ENCODE results near the gene IPO13.

IPO13 gene

DNA sequence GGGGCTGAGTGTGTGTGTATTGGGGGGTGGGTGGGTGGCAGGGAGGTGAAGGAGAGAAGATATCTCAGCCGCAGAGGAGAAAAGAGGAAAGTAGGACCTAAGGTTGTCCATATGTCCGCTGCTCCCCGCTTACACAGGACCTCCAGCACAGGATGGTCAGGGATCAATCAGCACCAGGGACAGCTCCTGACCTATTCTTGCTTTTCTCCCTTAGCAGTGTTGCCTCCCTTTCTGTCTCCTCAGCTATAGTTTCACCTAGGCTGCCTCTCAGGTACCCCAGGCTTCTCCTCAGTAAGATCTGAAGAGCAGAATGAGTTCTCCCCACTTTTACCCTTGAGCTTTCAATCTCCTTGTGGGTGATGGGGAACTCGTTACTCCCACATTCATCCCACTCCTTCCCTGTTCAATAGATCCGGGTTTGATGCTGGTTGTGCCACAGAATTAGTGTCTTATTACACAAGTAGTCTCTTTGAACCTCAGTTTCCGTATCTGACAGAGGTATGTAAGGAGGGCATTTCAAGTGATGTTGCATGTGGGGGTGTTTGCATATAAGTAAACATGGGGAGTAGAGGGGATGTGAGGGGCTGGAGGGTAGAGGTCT lies 21.7 kb downstream of the IPO13 start:
- 84% methylated on average over 4 to 5 of the region's 6 CpGs for WGBS, 2 experiments (ENCODE audit: insufficient coverage in 2 of 2)
- peaks cover 34% of the 10 kb centered on the region for H3K36me3 ChIP-seq (ENCODE audit: control insufficient read depth, insufficient read depth, low read length)
- no peak overlapping the region for H3K27ac ChIP-seq (ENCODE audit: low read depth, low read length, severe bottlenecking)
- H3K4me3 ChIP-seq (ENCODE audit: extremely low read depth, insufficient read depth, low read length, poor library complexity, severe bottlenecking), result no peak overlapping the region
- H3K9me3 ChIP-seq (ENCODE audit: control insufficient read depth, low read length), result no peaks in the 10 kb centered on the region
- peaks cover 7% of the 10 kb centered on the region for H3K4me1 ChIP-seq (ENCODE audit: control insufficient read depth, insufficient read depth, low read length, poor library complexity, severe bottlenecking)

DNA sequence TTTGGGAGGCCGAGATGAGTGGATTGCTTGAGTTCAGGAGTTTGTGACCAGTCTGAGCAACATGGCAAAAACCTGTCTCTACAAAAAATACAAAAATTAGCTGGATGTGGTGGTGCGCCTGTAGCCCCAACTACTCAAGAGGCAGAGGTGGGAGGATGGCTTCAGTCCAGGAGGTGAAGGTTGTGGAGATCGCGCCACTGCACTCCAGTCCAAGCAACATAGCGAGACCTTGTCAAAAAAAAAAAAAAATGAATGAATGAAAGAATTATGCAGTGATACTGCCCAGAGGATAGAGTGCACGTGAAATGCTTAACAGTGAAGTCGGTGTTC lies 22.6 kb downstream of the IPO13 start:
- peaks cover 28% of the 10 kb centered on the region for H3K36me3 ChIP-seq (ENCODE audit: control insufficient read depth, insufficient read depth, low read length)
- peaks cover 7% of the 10 kb centered on the region for H3K4me1 ChIP-seq (ENCODE audit: control insufficient read depth, insufficient read depth, low read length, poor library complexity, severe bottlenecking)
- H3K4me3 ChIP-seq (ENCODE audit: extremely low read depth, insufficient read depth, low read length, poor library complexity, severe bottlenecking), result no peak overlapping the region
- no peak overlapping the region for H3K27ac ChIP-seq (ENCODE audit: low read depth, low read length, severe bottlenecking)
- H3K9me3 ChIP-seq (ENCODE audit: control insufficient read depth, low read length), result no peaks in the 10 kb centered on the region
- WGBS, 2 experiments (ENCODE audit: insufficient coverage in 2 of 2), result 49 to 70% methylated on average over 5 to 7 of the region's 7 CpGs

DNA sequence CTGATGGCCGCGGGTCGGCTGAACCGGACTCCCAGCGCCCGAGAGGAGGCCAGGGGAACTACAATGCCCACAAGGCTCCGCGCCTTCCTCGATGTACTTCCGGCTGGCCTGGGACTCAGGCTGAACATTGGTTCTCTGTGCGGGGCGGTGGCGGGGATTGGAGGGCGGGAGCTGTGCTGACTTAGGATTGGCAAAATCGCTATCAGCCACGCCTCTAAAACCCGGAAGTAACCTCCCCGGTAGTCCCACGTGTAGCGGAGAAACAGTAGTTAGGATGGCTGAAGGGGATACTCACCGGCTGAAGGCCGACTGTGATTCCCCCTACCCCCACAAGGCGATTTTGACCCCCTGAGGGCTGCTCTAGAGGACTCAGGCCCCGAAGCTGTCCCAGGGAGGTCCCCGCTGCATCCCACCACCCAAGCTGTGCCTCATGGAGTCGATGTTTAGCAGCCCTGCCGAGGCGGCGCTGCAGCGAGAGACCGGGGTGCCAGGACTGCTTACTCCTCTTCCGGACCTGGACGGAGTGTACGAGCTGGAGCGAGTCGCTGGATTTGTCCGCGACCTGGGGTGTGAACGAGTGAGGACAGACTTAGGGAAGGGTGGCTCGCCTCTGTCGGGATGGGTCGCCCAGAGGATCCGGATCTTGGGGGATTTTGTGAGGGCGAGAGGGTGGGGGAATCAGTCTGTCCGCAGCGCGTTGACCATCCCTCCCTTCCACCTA lies 23.2 kb downstream of the IPO13 start, which contains the start of gene DPH2:
Gene DPH2, plus strand, starts transcription at position 265 of the 721 bp plus-strand sequence. Its CDS starts 166 bp downstream, at position 431.
- Histone ChIP-seq H3K4me1 (ENCODE audit: control insufficient read depth, insufficient read depth, low read length, poor library complexity, severe bottlenecking) (peaks cover 7% of the 10 kb centered on the region), H3K36me3 (ENCODE audit: control insufficient read depth, insufficient read depth, low read length) (peaks cover 28% of the 10 kb centered on the region), H3K9me3 (ENCODE audit: control insufficient read depth, low read length) (no peaks in the 10 kb centered on the region), H3K27ac (ENCODE audit: low read depth, low read length, severe bottlenecking) (no peak within 1 kb of the TSS), H3K4me3 (ENCODE audit: extremely low read depth, insufficient read depth, low read length, poor library complexity, severe bottlenecking) (peak within 1 kb of the TSS; percentile 76)
- WGBS, 2 experiments (ENCODE audit: insufficient coverage in 2 of 2), result 0 to 1% methylated on average over 29 to 36 of the region's 47 CpGs

DNA sequence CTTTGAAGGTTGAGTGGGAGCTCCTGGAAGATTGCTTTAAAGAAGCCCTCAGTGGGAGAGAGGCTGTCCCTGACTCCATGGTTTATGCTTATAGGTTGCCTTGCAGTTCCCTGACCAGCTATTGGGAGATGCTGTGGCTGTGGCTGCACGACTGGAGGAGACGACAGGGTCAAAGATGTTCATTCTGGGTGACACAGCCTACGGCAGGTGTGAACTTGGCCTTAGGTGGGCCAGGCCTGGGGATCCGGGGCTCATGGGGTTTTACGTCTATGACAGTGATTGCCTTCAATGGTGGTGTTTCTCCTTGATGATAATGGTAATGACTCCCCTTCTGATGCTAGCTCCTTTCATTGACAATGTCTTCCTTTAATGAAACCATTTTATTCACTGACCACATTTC lies 23.8 kb downstream of the IPO13 start:
- no peaks in the 10 kb centered on the region for H3K9me3 ChIP-seq (ENCODE audit: control insufficient read depth, low read length)
- peak overlapping the region; percentile 76 for H3K4me3 ChIP-seq (ENCODE audit: extremely low read depth, insufficient read depth, low read length, poor library complexity, severe bottlenecking)
- WGBS, 2 experiments (ENCODE audit: insufficient coverage in 2 of 2), result 28 to 63% methylated on average over 3 to 4 of the region's 5 CpGs
- peaks cover 28% of the 10 kb centered on the region for H3K36me3 ChIP-seq (ENCODE audit: control insufficient read depth, insufficient read depth, low read length)
- H3K27ac ChIP-seq (ENCODE audit: low read depth, low read length, severe bottlenecking), result no peak overlapping the region
- peaks cover 7% of the 10 kb centered on the region for H3K4me1 ChIP-seq (ENCODE audit: control insufficient read depth, insufficient read depth, low read length, poor library complexity, severe bottlenecking)

DNA sequence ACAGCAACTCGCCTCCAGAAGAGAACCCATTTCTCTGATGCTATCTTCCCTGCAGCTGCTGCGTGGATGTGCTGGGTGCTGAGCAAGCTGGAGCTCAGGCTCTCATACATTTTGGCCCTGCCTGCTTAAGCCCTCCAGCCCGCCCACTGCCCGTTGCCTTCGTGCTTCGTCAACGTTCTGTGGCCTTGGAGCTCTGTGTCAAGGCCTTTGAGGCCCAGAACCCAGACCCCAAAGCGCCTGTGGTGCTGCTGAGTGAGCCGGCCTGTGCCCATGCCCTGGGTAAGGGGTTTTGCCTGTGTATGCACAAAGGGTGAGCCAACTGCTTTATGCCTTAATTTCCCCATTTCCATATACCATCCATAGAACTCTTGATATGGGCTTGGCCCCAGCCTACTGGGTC lies 24.2 kb downstream of the IPO13 start:
- Histone ChIP-seq H3K36me3 (ENCODE audit: control insufficient read depth, insufficient read depth, low read length) (peaks cover 28% of the 10 kb centered on the region), H3K4me3 (ENCODE audit: extremely low read depth, insufficient read depth, low read length, poor library complexity, severe bottlenecking) (peak overlapping the region; percentile 76)

DNA sequence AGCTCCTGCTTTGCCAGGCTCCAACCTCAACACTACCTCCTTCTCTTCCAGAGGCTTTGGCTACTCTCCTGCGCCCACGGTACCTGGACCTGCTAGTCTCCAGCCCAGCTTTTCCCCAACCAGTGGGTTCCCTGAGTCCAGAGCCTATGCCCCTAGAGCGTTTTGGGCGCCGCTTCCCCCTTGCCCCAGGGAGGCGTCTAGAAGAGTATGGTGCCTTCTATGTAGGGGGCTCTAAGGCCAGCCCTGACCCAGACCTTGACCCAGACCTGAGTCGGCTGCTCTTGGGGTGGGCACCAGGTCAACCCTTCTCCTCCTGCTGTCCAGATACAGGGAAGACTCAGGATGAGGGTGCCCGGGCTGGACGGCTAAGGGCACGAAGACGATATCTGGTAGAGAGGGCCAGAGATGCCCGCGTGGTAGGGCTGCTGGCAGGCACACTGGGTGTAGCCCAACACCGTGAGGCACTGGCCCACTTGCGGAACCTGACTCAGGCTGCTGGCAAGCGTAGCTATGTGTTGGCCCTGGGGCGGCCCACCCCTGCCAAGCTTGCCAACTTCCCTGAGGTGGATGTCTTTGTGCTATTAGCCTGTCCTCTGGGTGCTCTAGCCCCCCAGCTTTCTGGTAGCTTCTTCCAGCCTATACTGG lies 24.7 kb downstream of the IPO13 start:
- WGBS, 2 experiments (ENCODE audit: insufficient coverage in 2 of 2), result 93% methylated on average over 15 to 17 of the region's 17 CpGs
- H3K9me3 ChIP-seq (ENCODE audit: control insufficient read depth, low read length), result no peaks in the 10 kb centered on the region
- no peak overlapping the region for H3K27ac ChIP-seq (ENCODE audit: low read depth, low read length, severe bottlenecking)
- peaks cover 7% of the 10 kb centered on the region for H3K4me1 ChIP-seq (ENCODE audit: control insufficient read depth, insufficient read depth, low read length, poor library complexity, severe bottlenecking)
- H3K4me3 ChIP-seq (ENCODE audit: extremely low read depth, insufficient read depth, low read length, poor library complexity, severe bottlenecking), result no peak overlapping the region
- peaks cover 32% of the 10 kb centered on the region for H3K36me3 ChIP-seq (ENCODE audit: control insufficient read depth, insufficient read depth, low read length)

More for the DNA sequence above, 24.2 kb downstream of the IPO13 start:
- WGBS, 2 experiments (ENCODE audit: insufficient coverage in 2 of 2), result 92% methylated on average over 7 to 9 of the region's 9 CpGs
- no peaks in the 10 kb centered on the region for H3K9me3 ChIP-seq (ENCODE audit: control insufficient read depth, low read length)
- peaks cover 7% of the 10 kb centered on the region for H3K4me1 ChIP-seq (ENCODE audit: control insufficient read depth, insufficient read depth, low read length, poor library complexity, severe bottlenecking)
- no peak overlapping the region for H3K27ac ChIP-seq (ENCODE audit: low read depth, low read length, severe bottlenecking)

DNA sequence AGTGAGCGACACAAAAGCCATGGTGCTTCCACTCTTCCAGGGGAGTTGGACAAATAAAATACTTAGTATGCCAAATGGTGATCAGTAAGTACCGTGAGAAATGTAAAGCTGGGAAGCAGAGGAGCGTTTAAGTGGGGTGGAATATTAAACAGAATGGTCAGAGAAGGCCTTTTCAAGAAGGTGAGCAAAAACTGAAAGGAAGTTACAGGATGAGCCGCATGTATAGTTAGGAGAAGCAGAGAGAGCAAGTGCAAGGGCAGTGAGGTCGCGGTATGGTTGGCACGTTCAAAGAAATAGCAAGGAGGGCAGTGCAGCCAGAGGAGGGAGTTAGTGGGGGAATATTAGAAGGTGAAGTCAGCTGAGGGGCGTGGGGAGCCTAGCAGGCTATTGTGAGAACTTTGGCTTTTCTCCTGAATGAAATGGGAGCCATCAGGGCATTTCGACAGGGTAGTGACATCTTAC lies 27.3 kb downstream of the IPO13 start:
- Histone ChIP-seq H3K9me3 (ENCODE audit: control insufficient read depth, low read length) (no peaks in the 10 kb centered on the region), H3K27ac (ENCODE audit: low read depth, low read length, severe bottlenecking) (no peak overlapping the region), H3K4me3 (ENCODE audit: extremely low read depth, insufficient read depth, low read length, poor library complexity, severe bottlenecking) (peak overlapping the region; percentile 86), H3K36me3 (ENCODE audit: control insufficient read depth, insufficient read depth, low read length) (peaks cover 45% of the 10 kb centered on the region), H3K4me1 (ENCODE audit: control insufficient read depth, insufficient read depth, low read length, poor library complexity, severe bottlenecking) (peaks cover 14% of the 10 kb centered on the region)
- 39 to 48% methylated on average over 9 of the region's 9 CpGs for WGBS, 2 experiments (ENCODE audit: insufficient coverage in 2 of 2)

DNA sequence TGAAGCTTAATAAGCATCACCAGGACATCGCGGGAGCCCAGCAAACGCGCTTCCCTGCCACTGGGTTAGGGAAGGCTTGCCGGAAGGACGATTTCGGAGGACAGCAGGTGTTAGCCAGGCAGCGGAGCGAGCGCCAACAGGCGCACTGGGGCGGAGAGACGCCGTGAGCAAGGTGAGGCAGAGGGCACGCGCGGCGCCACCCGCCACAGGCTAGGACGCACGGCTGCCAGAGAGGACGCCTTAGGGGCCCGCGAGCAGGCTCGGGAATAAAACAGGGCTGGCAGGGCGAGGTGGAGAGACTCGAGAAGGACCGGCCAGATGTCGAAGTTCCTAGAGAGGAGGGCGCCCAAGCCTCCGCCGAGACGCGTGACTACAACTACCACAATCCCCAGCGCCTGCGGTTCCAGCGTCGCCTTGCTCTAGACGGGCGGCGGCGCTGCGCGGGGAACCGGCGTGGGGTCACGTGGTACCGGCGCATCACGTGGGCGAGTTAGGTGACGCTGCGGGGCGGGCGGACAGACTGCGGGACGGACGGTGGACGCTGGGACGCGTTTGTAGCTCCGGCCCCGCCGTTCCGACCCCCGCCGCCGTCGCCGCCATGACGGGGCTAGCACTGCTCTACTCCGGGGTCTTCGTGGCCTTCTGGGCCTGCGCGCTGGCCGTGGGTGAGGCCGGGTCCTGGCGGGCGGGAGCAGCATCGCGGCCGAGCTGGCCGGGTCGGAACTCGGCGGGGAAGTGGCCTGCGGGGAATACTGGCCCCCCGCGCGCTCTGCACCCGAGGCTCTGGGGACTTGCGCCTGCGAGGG lies 27.9 kb downstream of the IPO13 start, which contains the start of gene ATP6V0B:
Gene ATP6V0B, plus strand, starts transcription at position 518 of the 806 bp plus-strand sequence. Its CDS starts 81 bp downstream, at position 599.
- H3K4me1 ChIP-seq (ENCODE audit: control insufficient read depth, insufficient read depth, low read length, poor library complexity, severe bottlenecking), result peaks cover 14% of the 10 kb centered on the region
- H3K9me3 ChIP-seq (ENCODE audit: control insufficient read depth, low read length), result no peaks in the 10 kb centered on the region
- H3K4me3 ChIP-seq (ENCODE audit: extremely low read depth, insufficient read depth, low read length, poor library complexity, severe bottlenecking), result peak within 1 kb of the TSS; percentile 86
- H3K27ac ChIP-seq (ENCODE audit: low read depth, low read length, severe bottlenecking), result peak within 1 kb of the TSS; percentile 74
- H3K36me3 ChIP-seq (ENCODE audit: control insufficient read depth, insufficient read depth, low read length), result peaks cover 45% of the 10 kb centered on the region
- WGBS, 2 experiments (ENCODE audit: insufficient coverage in 2 of 2), result 0 to 1% methylated on average over 74 to 78 of the region's 93 CpGs

DNA sequence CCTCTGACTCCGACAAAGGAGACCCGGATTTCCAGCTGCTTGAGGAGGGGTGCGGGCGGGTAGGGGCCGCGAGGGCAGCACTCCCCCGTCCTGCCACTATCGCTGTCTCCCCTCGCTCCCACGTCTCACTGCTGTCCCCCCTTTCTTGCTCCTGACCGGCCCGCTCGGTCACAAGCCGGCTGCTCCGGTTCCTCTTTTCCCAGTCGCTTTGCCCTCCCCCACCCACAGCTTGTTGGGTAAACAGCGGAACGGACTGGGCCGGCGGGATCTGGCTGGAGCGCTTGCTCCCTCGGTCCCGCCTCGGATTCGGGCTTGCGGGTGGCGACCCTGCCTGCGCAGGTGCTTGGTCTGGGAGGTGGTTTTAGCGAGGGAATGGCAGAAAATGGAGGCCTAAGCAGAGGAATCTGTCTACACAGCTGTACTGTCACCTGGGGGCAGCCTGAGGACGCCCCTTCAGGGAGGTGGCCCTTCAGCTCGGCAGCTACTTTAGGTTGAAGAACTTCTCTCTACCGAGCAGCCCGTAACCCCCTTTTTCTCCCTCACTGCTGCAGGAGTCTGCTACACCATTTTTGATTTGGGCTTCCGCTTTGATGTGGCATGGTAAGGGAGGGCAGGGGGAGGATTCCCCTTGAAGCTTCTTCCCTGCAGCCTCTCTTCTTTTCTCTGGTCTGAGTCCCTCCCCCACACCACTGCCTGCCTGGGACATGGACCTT lies 28.7 kb downstream of the IPO13 start:
- 0% methylated on average over 23 to 24 of the region's 34 CpGs for WGBS, 2 experiments (ENCODE audit: insufficient coverage in 2 of 2)
- peak overlapping the region; percentile 86 for H3K4me3 ChIP-seq (ENCODE audit: extremely low read depth, insufficient read depth, low read length, poor library complexity, severe bottlenecking)
- H3K27ac ChIP-seq (ENCODE audit: low read depth, low read length, severe bottlenecking), result peak overlapping the region; percentile 74
- peaks cover 13% of the 10 kb centered on the region for H3K4me1 ChIP-seq (ENCODE audit: control insufficient read depth, insufficient read depth, low read length, poor library complexity, severe bottlenecking)
- no peaks in the 10 kb centered on the region for H3K9me3 ChIP-seq (ENCODE audit: control insufficient read depth, low read length)
- peaks cover 45% of the 10 kb centered on the region for H3K36me3 ChIP-seq (ENCODE audit: control insufficient read depth, insufficient read depth, low read length)

DNA sequence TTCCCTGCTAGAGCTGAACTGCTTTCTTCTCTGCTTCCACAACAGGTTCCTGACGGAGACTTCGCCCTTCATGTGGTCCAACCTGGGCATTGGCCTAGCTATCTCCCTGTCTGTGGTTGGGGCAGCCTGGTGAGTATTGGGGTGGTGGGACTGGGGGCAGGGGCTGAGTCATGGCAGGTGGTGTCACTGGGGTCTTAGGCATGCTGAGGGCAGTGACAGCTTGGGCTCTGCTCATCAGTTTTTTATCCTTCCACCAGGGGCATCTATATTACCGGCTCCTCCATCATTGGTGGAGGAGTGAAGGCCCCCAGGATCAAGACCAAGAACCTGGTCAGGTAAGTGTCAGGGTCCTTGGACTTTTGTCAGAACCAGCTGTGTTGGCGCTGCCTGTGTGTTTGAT lies 29.3 kb downstream of the IPO13 start:
- WGBS, 2 experiments (ENCODE audit: insufficient coverage in 2 of 2), result 93 to 94% methylated on average over 2 to 3 of the region's 4 CpGs
- no peaks in the 10 kb centered on the region for H3K9me3 ChIP-seq (ENCODE audit: control insufficient read depth, low read length)
- H3K4me1 ChIP-seq (ENCODE audit: control insufficient read depth, insufficient read depth, low read length, poor library complexity, severe bottlenecking), result peaks cover 7% of the 10 kb centered on the region
- no peak overlapping the region for H3K27ac ChIP-seq (ENCODE audit: low read depth, low read length, severe bottlenecking)
- H3K4me3 ChIP-seq (ENCODE audit: extremely low read depth, insufficient read depth, low read length, poor library complexity, severe bottlenecking), result peak overlapping the region; percentile 86
- H3K36me3 ChIP-seq (ENCODE audit: control insufficient read depth, insufficient read depth, low read length), result peaks cover 49% of the 10 kb centered on the region
